Caki2 (cell line): ENCODE measurements around the gene C5orf52. TPM values are rescaled to one million over a fixed set of nuclear protein-coding genes. Genes with fewer than 3 reads are reported as not detected.
A peak's percentile ranks its signal among the peaks of the same experiment; 100 is the strongest.

Source experiments
- DNase-seq: peaks from one replicate; pipeline ENCODE4 v3.0.0-alpha.2; 2015; ENCODE audit warnings: low read depth
- in situ Hi-C: cut with HindIII; loops from 2 replicates; pipeline ENCODE4 v1.10.0; 2016; ENCODE audit warnings: low sequenced_read_pairs, low pct_unique_long_range_greater_than_20kb, mixed read lengths
- total RNA-seq: library from RNA; depleted of rRNA; stranded (reverse); fragments of >200 nt; shearing (Covaris generic); gene quantifications from 2 replicates; pipeline ENCODE4 v1.2.3, GENCODE V29; 2014; ENCODE audit warnings: low replicate concordance; rRNA removed

Gene C5orf52
- not detected in 2 replicates for total RNA-seq

GRCh38 chr5:157670662-157671591 lies at the start of gene C5orf52:
TSS of gene C5orf52 (plus strand) at chr5:157671533. CDS start at chr5:157671615, 82 bp downstream.
- no peak for DNase-seq

DNA sequence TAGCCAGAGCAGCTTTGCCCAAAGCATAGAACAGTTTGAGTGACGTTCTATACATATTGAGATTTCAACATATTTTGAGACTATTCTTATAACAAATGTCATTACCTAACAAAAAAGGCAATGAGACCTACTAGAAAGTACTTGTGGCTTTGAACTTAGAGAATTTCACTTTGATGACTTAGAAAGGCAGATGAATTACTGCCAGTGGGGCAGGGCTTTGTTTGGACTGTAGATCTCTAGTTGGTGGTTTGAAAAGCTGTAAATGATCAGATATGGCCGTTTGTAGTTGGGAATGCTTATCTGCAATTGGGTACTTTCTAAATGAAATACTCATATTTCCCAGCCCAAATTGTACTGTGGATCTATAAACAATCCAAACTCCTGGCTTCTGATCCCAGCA lies 47.2 kb upstream of the C5orf52 start:
- no peak for DNase-seq
- in situ Hi-C loops: no loop called here

More at GRCh38 chr5:157670662-157671591, at the start of gene C5orf52:
- in situ Hi-C loops: no loop called here

- no peak for DNase-seq
- in situ Hi-C loops: no loop called here
Measured at GRCh38 chr5:157626831-157627230, 44.5 kb upstream of the C5orf52 start.

DNA sequence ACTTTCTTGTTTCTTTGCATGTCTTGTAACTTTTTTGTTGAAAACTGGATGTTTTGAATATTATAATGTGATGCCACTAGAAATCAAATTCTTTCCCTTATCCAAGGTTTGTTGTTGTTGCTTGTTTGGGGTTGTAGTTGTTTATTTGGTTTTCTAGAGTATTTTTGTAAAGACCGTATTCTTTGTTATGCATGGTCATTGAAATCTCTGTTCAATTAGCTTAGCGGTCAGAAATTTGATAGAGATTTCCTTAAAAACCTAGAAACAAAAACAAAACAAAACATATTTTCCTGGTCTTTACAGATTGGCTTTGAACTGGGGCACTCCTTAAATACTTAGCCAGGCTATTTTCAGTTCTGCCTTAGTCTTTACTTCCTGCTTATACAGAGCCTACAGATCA lies 41.0 kb upstream of the C5orf52 start:
- in situ Hi-C loops: no loop called here
- no peak for DNase-seq

DNA sequence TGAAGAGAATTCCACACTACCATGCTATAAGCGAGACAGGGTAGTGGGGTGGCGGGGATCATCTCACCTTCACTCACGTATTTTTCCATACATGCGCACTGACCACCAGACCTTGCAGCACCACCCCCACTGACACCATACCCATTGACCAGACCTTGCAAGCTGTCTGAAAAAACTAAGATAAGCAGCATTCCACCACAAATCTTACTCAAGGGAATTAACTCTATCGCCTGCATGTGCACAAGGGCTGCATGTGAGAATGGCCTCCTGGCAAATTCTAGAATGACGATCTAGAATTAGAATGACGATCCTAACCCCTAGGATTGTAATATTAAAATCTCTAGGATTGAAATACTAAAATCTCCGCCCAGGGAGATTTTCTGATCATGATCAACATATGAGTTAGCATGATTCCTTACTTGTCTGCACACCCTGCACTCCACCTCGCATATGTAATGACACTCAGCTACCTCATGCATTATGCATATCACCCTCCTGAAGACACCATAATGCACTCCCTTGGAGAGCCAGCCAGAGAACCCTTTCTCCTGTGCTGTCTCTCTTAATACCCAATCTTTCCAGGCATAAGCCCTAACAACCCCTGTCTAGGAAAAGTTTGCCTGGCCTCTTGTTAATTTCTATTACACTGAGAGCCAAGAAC lies 30.8 kb upstream of the C5orf52 start:
- no peak for DNase-seq
- in situ Hi-C loops: no loop called here

DNA sequence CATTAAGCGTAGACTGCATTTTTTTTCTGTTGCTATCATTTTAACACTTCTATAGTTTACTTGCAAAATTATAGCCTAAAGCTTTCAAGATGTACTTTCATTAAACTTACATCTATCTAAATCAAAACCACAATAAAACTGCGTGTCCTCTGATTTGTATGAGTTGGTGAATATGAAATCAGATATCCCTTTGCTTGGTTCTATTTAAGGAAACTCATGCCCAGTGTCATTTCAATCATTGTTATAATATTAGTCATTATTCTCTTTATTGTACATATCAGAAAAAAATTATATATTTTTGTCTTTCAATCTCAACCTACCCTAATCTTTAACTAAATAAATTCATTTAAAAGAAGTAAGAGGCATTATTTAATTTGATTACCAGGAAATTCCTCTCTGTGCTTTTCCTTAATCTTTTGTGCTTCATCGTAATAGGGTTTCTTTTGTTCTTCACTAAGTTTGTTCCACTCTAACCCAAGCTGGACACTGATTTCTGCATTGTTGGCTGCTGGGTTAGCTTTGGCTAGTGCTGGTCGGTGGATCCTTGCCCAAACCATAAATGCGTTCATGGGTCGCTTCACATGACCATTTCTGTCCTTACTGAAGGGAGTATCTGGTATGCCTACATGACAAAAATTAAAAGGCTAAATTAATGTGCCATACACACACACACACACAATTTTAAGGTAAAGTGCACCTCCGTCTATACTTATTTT lies 22.9 kb upstream of the C5orf52 start:
- DNase-seq: no peak

DNA sequence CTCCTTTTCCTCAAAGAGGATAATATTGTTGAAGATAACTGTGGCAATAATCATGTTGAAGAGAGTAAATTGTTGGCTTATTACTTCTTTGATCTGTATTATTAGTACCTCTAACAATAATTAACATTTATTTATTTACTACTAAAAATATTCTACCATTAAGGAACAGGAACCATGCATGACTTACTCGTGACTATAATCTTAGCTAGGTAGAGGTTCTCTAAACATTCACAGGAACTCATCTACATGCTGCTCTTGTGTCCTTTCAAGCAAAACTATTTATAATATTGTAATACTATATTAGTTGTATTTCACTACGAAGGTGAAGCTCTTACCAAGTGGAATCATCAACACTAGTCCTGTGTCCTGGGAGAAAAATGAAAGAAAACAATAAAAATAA lies 22.2 kb upstream of the C5orf52 start:
- in situ Hi-C loops: no loop called here
- DNase-seq: no peak

More for the DNA sequence above, 22.9 kb upstream of the C5orf52 start:
- in situ Hi-C loops: no loop called here

DNA sequence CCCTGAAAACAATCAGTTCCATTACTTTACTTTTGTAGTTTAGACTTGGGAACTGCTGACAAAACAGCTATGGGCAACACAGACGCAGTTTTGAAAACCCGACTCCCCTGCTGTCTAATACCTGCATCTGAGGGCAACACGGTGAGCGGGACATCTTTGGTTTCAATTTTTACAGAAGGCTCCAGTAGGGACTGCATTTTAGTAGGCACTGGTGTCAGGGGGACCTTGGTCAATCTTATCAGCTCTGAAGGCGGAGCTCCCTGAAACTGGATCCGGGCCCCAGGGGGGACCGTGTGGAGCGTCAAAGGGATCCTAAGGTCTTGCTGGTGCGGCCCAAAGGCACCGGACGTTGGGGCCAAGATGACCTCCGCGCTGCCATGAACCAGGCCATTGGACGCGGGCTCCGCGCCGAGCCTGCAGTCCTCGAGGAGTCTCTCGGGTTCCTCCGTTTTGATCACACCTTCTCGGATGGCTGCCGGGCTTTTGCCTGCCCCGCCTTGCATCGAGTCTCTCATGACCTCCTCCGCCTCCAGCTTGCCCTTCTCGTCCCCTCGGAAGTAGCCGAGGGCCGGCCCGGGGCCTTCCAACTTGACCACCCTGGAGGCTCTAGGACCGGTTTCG lies 20.2 kb upstream of the C5orf52 start:
- DNase-seq: no peak
- in situ Hi-C loops: no loop called here

- in situ Hi-C loops: no loop called here
- no peak for DNase-seq
Measured at GRCh38 chr5:157651623-157652376, 19.5 kb upstream of the C5orf52 start.

- in situ Hi-C loops: no loop called here
- DNase-seq: no peak
Measured at GRCh38 chr5:157652377-157652692, 19.0 kb upstream of the C5orf52 start, which contains the start of gene SOX30. TSS of gene SOX30 (minus strand) at chr5:157652438. CDS start at chr5:157652078, 360 bp downstream.

GRCh38 chr5:157657516-157657915 lies 13.8 kb upstream of the C5orf52 start:
- in situ Hi-C loops: no loop called here
- DNase-seq: peak; percentile 15

GRCh38 chr5:157658893-157659292 lies 12.4 kb upstream of the C5orf52 start:
- in situ Hi-C loops: no loop called here
- DNase-seq: no peak

DNA sequence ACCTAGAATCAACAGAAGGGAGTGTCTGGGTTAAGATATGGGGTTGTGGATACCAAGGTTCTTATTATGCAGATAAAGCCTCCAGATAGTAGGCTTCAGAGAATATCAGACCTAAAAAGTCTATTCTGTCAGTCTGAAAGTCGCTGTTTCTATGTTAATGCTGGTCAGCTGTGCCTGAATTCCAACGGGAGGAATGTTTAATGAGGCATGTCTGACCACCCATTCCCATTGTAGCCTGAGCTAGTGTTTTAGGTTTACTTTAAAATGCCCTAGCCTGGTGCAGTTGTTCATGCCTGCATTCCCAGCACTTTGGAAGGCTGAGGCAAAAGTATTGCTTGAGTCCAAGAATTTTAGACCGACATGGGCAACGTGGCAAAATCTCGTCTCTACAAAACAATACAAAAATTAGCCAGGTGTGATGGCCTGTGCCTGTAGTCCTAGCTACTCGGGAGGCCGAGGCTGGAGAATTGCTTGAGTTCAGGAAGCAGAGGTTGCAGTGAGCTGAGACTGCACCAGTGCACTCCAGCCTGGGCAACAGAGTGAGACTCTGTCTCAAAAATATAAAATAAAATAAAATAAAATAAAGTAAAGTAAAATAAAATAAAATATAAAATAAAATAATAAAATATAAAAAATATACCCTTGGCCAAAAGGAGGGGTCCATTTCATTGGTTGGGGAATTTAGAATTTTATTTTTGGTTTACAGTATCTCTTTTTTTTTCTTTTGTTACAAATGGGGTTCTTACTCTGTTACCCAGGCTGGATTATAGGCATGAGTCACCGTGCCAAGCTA lies 11.3 kb upstream of the C5orf52 start:
- in situ Hi-C loops: no loop called here
- no peak for DNase-seq

GRCh38 chr5:157665467-157666070 lies 5.8 kb upstream of the C5orf52 start:
- in situ Hi-C loops: no loop called here
- peak; percentile 12 for DNase-seq

- DNase-seq: no peak
- in situ Hi-C loops: no loop called here
Measured at GRCh38 chr5:157668356-157668755, 3.0 kb upstream of the C5orf52 start.

GRCh38 chr5:157669701-157670097 lies 1.6 kb upstream of the C5orf52 start:
- in situ Hi-C loops: no loop called here
- no peak for DNase-seq
